ENCODE measurements around the gene POTEM. TPM values are rescaled to one million over a fixed set of nuclear protein-coding genes. Genes with fewer than 3 reads are reported as not detected.
"Not testable (repeated sequence)": the region's sequence is repeated elsewhere in the genome, so short reads cannot be mapped to it uniquely, and the experiment has no call there.

The POTEM gene
- total RNA-seq, 1 experiment from 2014 or later = not detected

GRCh38 chr14:19038060-19038664 lies 70.9 kb downstream of the POTEM start:
- DNase-seq (ENCODE audit: low spot score) = not testable (repeated sequence)

GRCh38 chr14:19038785-19039184 lies 71.6 kb downstream of the POTEM start:
- DNase-seq (ENCODE audit: low spot score) = not testable (repeated sequence)

DNA sequence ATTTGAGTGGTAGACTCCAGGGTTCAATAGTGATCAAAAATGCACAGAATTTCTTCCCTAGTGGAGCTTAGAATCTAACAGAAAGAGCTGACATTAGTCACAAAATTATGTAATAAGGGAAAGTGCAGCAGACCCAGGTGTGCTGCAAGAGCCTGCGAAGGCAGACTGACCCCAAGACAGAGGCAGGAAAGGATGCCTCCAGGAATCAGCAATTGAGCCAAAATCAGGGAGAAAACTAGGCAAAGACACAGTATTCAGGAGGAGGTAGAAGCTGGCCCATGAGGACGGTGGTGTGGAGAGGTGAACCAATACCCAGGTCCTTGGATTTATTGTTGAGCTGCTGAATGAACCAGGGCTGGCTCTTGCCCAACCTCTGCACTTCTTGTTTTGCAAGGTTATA lies 76.2 kb downstream of the POTEM start:
- not testable (repeated sequence) for DNase-seq (ENCODE audit: low spot score)
